Measurements from ENCODE around the gene DTX1. TPM values are rescaled to one million over a fixed set of nuclear protein-coding genes. Genes with fewer than 3 reads are reported as not detected.
"Not testable (repeated sequence)": the region's sequence is repeated elsewhere in the genome, so short reads cannot be mapped to it uniquely, and the experiment has no call there.

The DTX1 gene
- total and polyA plus RNA-seq, 4 donors = 1.3 to 4.9 (median 2.2) TPM

DNA sequence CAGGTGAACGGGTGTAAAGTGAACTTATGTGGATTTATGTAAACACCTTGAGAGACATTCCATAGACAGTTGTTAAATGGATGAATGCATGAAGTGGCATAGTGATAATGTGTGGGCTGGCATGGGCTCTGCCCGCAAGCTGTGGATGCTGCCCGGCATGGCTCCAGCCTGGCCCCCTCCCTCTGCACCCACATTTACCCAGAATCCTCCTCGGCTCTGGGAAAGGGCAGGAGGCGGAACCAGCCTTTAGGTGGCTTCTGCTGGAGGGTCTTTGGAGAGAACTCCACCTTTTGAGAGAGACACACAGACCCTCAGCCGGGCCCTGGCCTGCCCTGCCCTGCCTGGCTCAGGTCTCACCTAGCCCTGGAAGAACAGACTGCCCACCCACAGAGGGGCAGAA, 60.3 kb downstream of the DTX1 start:
- H3K36me3 ChIP-seq (ENCODE audit: control insufficient read depth in 4 of 4, insufficient read depth in 4 of 4, low read length in 4 of 4) = no peaks in the 10 kb centered on the region
- no peak overlapping the region for H3K4me3 ChIP-seq
- H3K9ac ChIP-seq (ENCODE audit: insufficient read depth in 1 of 2, low read length in 2 of 2) = no peak overlapping the region
- H3K27ac ChIP-seq (ENCODE audit: low read depth in 1 of 2, low read length in 1 of 2) = no peak overlapping the region
- TF ChIP-seq, protein P1, sequence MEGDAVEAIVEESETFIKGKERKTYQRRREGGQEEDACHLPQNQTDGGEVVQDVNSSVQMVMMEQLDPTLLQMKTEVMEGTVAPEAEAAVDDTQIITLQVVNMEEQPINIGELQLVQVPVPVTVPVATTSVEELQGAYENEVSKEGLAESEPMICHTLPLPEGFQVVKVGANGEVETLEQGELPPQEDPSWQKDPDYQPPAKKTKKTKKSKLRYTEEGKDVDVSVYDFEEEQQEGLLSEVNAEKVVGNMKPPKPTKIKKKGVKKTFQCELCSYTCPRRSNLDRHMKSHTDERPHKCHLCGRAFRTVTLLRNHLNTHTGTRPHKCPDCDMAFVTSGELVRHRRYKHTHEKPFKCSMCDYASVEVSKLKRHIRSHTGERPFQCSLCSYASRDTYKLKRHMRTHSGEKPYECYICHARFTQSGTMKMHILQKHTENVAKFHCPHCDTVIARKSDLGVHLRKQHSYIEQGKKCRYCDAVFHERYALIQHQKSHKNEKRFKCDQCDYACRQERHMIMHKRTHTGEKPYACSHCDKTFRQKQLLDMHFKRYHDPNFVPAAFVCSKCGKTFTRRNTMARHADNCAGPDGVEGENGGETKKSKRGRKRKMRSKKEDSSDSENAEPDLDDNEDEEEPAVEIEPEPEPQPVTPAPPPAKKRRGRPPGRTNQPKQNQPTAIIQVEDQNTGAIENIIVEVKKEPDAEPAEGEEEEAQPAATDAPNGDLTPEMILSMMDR (IDR thresholded peaks at IDR 0.05; ENCODE audit: control extremely low read depth, extremely low read depth) = no peak
- H3K27me3 ChIP-seq (ENCODE audit: control insufficient read depth in 3 of 3, insufficient read depth in 3 of 3, low read length in 2 of 3) = peaks cover 0 to 2% (median 0%) of the 10 kb centered on the region in 3 donors
- peaks cover 0 to 2% (median 0%) of the 10 kb centered on the region in 4 donors for H3K9me3 ChIP-seq (ENCODE audit: control insufficient read depth in 4 of 4, insufficient read depth in 3 of 4, low read length in 3 of 4)
- no peak for DNase-seq
- no peak for ATAC-seq (ENCODE audit: insufficient read depth, low FRiP score)
- WGBS, 2 donors = 49 to 79% methylated on average over 6 of the region's 6 CpGs
- no peaks in the 10 kb centered on the region for H3K4me1 ChIP-seq (ENCODE audit: control insufficient read depth in 5 of 5, insufficient read depth in 5 of 5, low read length in 5 of 5)

DNA sequence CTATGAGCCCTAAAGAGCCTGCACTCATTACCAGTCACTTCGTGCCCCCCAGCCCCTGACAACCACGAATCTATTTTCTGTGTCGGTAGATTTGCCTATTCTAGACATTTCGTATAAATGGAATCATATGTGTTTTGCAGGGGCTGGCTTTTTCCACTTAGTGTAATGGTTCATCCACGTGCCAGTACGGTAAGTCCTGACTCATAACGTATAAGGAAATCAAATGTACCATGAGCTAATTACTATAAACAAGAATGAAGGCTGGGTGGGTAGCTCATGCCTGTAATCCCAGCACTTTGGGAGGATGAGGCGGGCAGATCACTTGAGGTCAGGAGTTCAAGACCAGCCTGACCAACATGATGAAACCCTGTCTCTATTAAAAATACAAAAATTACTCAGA, 61.2 kb downstream of the DTX1 start:
- not testable (repeated sequence) for ATAC-seq (ENCODE audit: insufficient read depth, low FRiP score); DNase-seq; H3K27me3 ChIP-seq (ENCODE audit: control insufficient read depth in 3 of 3, insufficient read depth in 3 of 3, low read length in 2 of 3); H3K4me3 ChIP-seq; H3K9ac ChIP-seq (ENCODE audit: insufficient read depth in 1 of 2, low read length in 2 of 2); H3K36me3 ChIP-seq (ENCODE audit: control insufficient read depth in 4 of 4, insufficient read depth in 4 of 4, low read length in 4 of 4); H3K9me3 ChIP-seq (ENCODE audit: control insufficient read depth in 4 of 4, insufficient read depth in 3 of 4, low read length in 3 of 4); H3K4me1 ChIP-seq (ENCODE audit: control insufficient read depth in 5 of 5, insufficient read depth in 5 of 5, low read length in 5 of 5); H3K27ac ChIP-seq (ENCODE audit: low read depth in 1 of 2, low read length in 1 of 2)
- WGBS, 2 donors = 80 to 85% methylated on average over 8 of the region's 8 CpGs

- WGBS, 2 donors = 96 to 97% methylated on average over 1 of the region's 1 CpG
- no peak overlapping the region for H3K27ac ChIP-seq (ENCODE audit: low read depth in 1 of 2, low read length in 1 of 2)
- H3K27me3 ChIP-seq (ENCODE audit: control insufficient read depth in 3 of 3, insufficient read depth in 3 of 3, low read length in 2 of 3) = peaks cover 0 to 2% (median 0%) of the 10 kb centered on the region in 3 donors
- H3K9me3 ChIP-seq (ENCODE audit: control insufficient read depth in 4 of 4, insufficient read depth in 3 of 4, low read length in 3 of 4) = peaks cover 0 to 5% (median under 1%) of the 10 kb centered on the region in 4 donors
- TF ChIP-seq, protein P1 (IDR thresholded peaks at IDR 0.05; ENCODE audit: control extremely low read depth, extremely low read depth) = no peak
- no peak overlapping the region for H3K9ac ChIP-seq (ENCODE audit: insufficient read depth in 1 of 2, low read length in 2 of 2)
- no peaks in the 10 kb centered on the region for H3K36me3 ChIP-seq (ENCODE audit: control insufficient read depth in 4 of 4, insufficient read depth in 4 of 4, low read length in 4 of 4)
- H3K4me1 ChIP-seq (ENCODE audit: control insufficient read depth in 5 of 5, insufficient read depth in 5 of 5, low read length in 5 of 5) = no peaks in the 10 kb centered on the region
- no peak overlapping the region for H3K4me3 ChIP-seq
- DNase-seq (no peak), ATAC-seq (ENCODE audit: insufficient read depth, low FRiP score) (no peak)
Measured at GRCh38 chr12:113118142-113118541, 61.6 kb downstream of the DTX1 start.

DNA sequence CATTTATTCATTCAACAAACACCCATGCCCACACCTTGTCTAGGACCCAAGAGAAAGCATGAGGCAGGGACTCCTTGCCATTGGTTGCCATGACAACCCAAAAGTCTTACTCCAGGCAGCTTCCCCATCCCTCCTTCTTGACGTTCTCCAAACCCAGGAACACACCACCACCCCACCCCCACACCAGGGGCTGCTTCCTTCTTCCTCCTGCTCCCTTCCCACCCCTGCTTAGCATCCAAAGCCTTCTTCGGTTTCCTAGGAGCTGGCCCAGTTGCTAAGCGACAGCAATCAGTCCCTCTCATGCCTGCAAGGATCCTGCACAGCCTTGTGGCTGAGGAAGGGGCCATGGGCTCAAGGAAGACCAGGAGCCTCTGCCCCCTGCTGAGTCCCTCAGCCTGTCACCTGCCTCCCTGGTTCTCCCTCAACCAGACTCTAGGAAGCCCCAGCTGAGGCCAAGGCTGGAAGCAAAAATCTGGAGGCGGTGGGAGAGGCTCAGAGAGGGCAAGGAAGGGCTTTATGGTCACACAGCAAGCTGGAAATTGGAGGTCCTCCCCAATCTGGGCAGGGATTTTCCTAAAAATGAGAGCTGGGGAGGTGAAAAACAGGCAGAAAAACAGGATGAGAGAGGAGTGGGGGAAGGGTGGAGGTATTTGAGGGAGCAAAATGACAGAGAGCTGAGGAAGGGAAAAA, 63.6 kb downstream of the DTX1 start:
- Histone ChIP-seq H3K4me3 (no peak overlapping the region), H3K27ac (ENCODE audit: low read depth in 1 of 2, low read length in 1 of 2) (no peak overlapping the region), H3K27me3 (ENCODE audit: control insufficient read depth in 3 of 3, insufficient read depth in 3 of 3, low read length in 2 of 3) (no peaks in the 10 kb centered on the region), H3K9me3 (ENCODE audit: control insufficient read depth in 4 of 4, insufficient read depth in 3 of 4, low read length in 3 of 4) (peaks cover 0 to 12% (median 2%) of the 10 kb centered on the region in 4 donors), H3K4me1 (ENCODE audit: control insufficient read depth in 5 of 5, insufficient read depth in 5 of 5, low read length in 5 of 5) (no peaks in the 10 kb centered on the region), H3K9ac (ENCODE audit: insufficient read depth in 1 of 2, low read length in 2 of 2) (no peak overlapping the region), H3K36me3 (ENCODE audit: control insufficient read depth in 4 of 4, insufficient read depth in 4 of 4, low read length in 4 of 4) (no peaks in the 10 kb centered on the region)
- TF ChIP-seq, protein P1 (IDR thresholded peaks at IDR 0.05; ENCODE audit: control extremely low read depth, extremely low read depth) = no peak
- DNase-seq (no peak), ATAC-seq (ENCODE audit: insufficient read depth, low FRiP score) (no peak)
- WGBS, 2 donors = 31 to 41% methylated on average over 4 of the region's 4 CpGs

Measured in lung (tissue), 12 donors.